Immature natural killer cell (primary cell): ENCODE measurements around the gene FAM193B. TPM values are rescaled to one million over a fixed set of nuclear protein-coding genes. Genes with fewer than 3 reads are reported as not detected.

Experiments used
- DNase-seq, 3 donors: peaks; one replicate each; pipeline ENCODE4 v3.0.0; 2022; ENCODE audit warnings: mixed read lengths in 1 of 3
- H3K27ac Mint-ChIP-seq, 6 donors: one replicate each; pipeline ENCODE4 v1.8.0; 2020; ENCODE audit warnings: mixed read lengths in 6 of 6, mild to moderate bottlenecking in 5 of 6, inconsistent platforms in 4 of 6, moderate library complexity in 3 of 6
- H3K27me3 Mint-ChIP-seq, 3 donors: one replicate each; pipeline ENCODE4 v1.8.0; 2020 to 2021; ENCODE audit warnings: low read depth in 3 of 3, mild to moderate bottlenecking in 3 of 3, mixed read lengths in 3 of 3, moderate library complexity in 3 of 3, inconsistent platforms in 1 of 3
- H3K36me3 Mint-ChIP-seq, 3 donors: one replicate each; pipeline ENCODE4 v1.8.0; 2020; ENCODE audit warnings: mixed read lengths in 3 of 3, inconsistent platforms in 2 of 3, mild to moderate bottlenecking in 2 of 3
- H3K4me1 Mint-ChIP-seq, 2 donors: one replicate each; pipeline ENCODE4 v1.8.0; 2020; ENCODE audit warnings: inconsistent platforms in 2 of 2, mild to moderate bottlenecking in 2 of 2, mixed read lengths in 2 of 2, moderate library complexity in 1 of 2
- H3K4me3 Mint-ChIP-seq, 5 donors: one replicate each; pipeline ENCODE4 v1.8.0; 2020; ENCODE audit warnings: mild to moderate bottlenecking in 5 of 5, mixed read lengths in 5 of 5, inconsistent platforms in 3 of 5, moderate library complexity in 3 of 5
- H3K9me3 Mint-ChIP-seq, 6 donors: one replicate each; pipeline ENCODE4 v1.8.0; 2020; ENCODE audit warnings: mild to moderate bottlenecking in 6 of 6, mixed read lengths in 6 of 6, inconsistent platforms in 4 of 6, moderate library complexity in 3 of 6
- polyA plus RNA-seq, 3 donors: library from polyadenylated mRNA; unstranded; fragments of 300-500 nt; fragmentation: Illumina TruSeq; gene quantifications; one replicate each; pipeline ENCODE4 v1.2.3, GENCODE V29; 2021

FAM193B gene
- polyA plus RNA-seq, 3 donors from 2014 or later: 2.5 to 6.2 (median 3.4) TPM

DNA sequence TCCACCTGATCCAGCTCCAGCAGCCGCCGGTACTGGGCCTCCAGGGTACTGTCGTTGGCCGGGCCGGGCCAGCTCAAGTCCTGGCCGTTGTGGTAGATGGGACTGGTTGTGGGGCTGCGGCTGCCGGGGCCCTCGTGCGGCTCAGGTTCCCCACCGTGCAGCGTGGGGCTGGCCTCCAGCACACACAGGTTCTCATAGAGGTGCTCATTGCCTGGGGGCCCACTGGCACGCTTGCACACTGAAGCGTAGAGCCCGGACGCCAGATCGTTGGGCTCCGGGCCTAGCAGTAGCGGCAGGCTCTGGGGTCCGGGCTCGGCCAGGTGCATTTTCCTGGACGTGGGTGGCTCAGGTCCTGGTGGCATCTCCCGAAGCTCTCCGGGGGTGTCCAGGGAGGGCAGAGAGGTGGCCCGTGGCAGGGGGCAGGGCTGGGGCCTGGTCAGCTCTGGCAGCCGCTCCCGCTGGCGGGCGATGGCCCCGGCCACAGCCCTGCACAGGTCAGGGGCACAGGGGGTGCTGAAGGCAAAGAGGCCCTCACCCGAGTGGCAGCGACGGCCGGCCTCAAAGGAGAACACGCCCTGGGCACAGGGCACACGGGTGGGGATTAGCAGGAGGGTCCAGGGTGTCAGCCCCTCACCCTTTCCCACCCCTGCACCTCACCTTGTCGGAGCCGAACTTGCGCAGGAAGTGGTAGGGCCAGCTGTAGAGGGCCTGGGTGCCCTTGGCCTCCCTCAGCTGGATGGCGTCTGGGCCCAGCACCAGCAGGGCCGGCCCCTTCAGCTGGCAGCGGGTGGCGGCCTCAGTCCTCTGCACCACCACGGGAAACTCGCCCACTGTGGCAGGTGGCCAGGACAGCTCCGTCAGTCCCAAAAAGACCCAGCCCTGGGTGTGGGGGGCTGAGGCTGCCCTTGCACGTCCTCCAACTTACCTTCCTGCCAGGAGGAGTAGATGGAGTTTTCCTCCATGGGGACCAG, 50.0 kb downstream of the FAM193B start:
- no peaks in the 10 kb centered on the region for H3K9me3 Mint-ChIP-seq
- no peaks in the 10 kb centered on the region for H3K36me3 Mint-ChIP-seq
- H3K27me3 Mint-ChIP-seq: peaks cover 2 to 6% (median 3%) of the 10 kb centered on the region in 3 donors
- no peak overlapping the region for H3K4me3 Mint-ChIP-seq
- no peak for DNase-seq
- H3K27ac Mint-ChIP-seq: no peak overlapping the region
- H3K4me1 Mint-ChIP-seq: peaks cover 2 to 5% of the 10 kb centered on the region in 2 donors

DNA sequence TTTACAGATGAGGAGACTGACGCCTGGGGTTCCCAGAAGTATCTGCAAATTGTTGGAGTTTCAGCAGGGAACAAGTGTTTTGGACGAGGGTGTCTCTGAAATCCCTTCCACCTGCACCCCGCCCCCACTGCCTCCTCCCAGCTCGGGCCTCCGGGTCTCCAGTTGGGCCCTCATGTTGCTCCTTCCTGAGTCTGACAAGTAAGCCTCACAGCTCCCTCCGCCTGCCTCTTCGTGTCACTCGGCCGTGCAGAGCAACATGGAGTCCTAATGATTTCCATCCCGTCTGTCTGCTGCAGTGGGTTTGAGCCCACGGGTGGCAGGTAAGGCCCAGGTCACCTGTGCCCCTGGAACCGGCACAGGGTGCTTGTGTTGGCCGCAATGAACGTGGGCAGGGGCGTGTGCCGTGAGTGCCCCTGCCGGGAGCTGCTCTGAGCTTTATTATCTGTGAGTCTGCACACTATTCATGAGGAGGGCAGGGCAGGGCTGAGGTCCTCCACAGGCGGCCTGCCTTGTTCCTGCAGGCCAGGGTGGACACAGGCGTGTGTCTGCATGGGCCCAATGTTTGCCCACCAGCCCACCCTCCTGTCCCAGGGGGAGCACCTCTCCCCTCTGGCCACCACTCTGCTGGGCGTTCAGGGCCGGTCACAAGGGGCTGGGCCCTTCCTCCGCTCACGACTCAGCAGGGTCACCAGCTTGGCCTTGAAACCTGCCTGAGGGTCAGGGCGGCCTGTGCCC, 50.8 kb downstream of the FAM193B start:
- Mint-ChIP-seq H3K4me1 (peaks cover 5 to 9% of the 10 kb centered on the region in 2 donors), H3K9me3 (no peaks in the 10 kb centered on the region), H3K36me3 (no peaks in the 10 kb centered on the region), H3K27me3 (peaks cover 3 to 6% (median 4%) of the 10 kb centered on the region in 3 donors), H3K4me3 (no peak overlapping the region), H3K27ac (no peak overlapping the region)
- no peak for DNase-seq

DNA sequence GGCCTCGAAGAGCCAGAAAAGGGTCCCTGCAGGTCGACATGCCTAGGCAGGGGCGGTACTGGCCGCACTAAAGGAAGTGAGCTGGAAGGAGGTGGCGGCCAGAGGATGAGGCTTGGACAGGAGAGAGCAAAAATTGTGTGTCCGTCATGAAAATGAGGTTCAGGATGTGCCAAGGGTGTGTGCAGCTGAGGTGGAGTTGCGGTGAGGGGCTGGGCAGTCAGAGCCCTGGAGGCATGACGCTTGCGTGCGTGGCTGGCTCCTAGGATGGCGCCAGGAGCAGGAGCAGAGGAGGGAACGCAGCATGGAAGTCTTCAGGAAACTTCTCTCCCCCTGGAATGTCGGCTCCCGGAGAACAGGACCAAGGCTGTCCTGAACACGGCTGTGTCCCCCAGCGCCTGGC, 51.5 kb downstream of the FAM193B start:
- H3K27me3 Mint-ChIP-seq: peaks cover 3 to 9% (median 8%) of the 10 kb centered on the region in 3 donors

DNA sequence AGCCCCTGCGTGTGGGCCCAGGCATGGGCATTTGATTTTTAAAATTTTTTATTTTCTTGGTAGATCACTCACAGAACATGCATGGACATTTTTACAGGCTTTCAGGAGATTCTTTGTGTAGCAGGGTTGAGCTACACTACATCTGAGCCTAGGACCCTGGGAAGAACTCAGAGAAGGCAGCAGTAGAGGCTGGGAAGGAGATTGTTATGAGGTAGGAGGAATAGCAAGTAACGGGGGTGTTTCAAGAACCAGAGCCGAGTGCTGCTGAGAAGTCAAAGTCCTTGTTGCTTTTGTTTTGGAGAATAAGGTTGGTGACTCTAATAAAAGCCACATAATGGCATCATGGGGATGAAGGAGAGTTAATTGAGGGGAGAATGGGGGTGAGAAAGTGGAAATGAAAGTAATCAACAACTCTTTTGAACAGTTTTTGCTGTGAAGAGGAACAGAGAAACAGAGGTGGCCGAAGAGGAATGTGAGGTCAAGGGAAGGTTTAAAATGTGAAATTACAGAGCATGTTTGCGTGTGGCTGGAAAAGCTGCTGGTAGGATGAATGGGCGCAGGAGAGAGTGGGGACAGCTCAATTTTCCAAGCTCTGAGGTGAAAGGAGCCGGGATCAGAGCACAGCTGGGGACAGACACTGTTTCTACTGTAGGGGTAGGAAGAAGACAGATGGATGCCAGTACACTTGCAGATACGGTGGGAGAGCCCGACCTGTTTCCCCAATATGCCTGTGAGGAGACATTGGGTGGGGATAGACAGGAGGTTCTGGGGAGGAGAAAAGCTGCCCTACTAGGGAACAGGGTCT, 52.3 kb downstream of the FAM193B start:
- H3K9me3 Mint-ChIP-seq: no peaks in the 10 kb centered on the region
- no peaks in the 10 kb centered on the region for H3K36me3 Mint-ChIP-seq
- H3K4me3 Mint-ChIP-seq: no peak overlapping the region
- DNase-seq: no peak
- H3K27me3 Mint-ChIP-seq: peaks cover 3 to 10% (median 9%) of the 10 kb centered on the region in 3 donors
- H3K27ac Mint-ChIP-seq: peak overlapping the region in 2 of 6 donors; percentile 20 to 36
- peaks cover 11 to 19% of the 10 kb centered on the region in 2 donors for H3K4me1 Mint-ChIP-seq

More for the DNA sequence above, 51.5 kb downstream of the FAM193B start:
- H3K4me1 Mint-ChIP-seq: peaks cover 10 to 16% of the 10 kb centered on the region in 2 donors
- DNase-seq: no peak
- peak overlapping the region in 1 of 6 donors; percentile 17 for H3K27ac Mint-ChIP-seq
- H3K9me3 Mint-ChIP-seq: no peaks in the 10 kb centered on the region
- no peaks in the 10 kb centered on the region for H3K36me3 Mint-ChIP-seq
- H3K4me3 Mint-ChIP-seq: no peak overlapping the region

DNA sequence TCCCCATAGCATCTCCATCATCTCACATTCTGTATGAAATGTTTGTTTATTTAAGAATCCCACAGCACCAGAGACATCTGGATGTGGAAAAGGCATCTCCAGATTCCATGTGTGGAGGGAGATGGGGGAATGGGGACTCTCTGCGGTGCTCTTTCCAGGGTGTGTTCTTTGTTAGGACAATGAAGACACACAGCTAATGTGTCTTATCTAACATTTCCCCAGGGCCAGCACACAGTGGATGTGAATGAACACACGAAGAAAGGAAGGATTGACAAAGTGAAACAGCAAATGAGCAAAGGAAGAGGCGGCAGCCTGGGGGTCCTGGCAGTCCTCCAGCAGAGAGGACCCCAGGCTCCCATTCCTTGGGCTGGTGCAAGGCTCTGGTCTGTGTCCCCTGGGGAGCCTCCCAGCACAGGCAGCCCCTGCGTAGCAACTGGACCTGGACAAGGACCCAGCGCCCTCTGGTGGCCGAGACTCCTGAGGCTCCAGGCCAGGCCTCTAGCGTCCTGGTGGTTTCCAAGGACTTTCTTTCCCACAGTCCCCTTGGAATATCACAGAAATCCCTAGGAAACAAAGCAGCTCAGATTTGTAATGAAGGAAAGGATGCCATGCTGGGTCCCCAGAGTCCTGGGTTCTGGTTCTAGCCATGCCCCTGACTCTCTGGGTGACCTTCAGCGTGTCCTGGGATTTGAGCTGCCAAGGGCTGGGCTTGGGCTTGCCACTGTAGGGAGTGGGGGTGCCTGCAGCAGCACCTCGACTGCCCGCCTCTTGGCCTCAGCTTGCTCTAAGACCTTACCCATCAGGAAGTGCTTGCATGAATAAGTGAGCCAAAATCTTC, 53.5 kb downstream of the FAM193B start:
- Mint-ChIP-seq H3K36me3 (no peaks in the 10 kb centered on the region), H3K4me3 (no peak overlapping the region), H3K9me3 (no peaks in the 10 kb centered on the region), H3K27me3 (peaks cover 3 to 10% (median 9%) of the 10 kb centered on the region in 3 donors), H3K27ac (no peak overlapping the region), H3K4me1 (peaks cover 11 to 19% of the 10 kb centered on the region in 2 donors)
- peak; percentile 74 to 80 (median 78) for DNase-seq

DNA sequence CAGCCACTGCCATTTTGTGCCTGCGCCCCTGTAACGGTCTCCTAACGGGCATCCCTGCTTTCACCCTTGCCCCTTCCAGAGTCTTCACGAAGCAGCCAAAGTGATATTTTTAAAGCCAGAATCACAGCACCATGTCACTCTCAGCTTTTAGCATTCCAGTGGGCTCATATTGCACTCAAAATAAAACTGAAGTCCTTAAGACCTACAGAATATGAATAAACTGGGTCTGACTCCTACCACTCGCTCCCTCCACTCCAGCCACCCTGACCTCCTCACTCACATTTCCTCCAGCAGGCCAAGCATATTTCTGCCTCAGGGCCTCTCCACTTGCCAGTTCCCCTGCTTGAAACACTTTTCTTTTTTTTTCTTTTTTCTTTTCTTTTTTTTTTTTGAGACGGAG, 54.5 kb downstream of the FAM193B start:
- peaks cover 3 to 11% (median 10%) of the 10 kb centered on the region in 3 donors for H3K27me3 Mint-ChIP-seq
- H3K4me3 Mint-ChIP-seq: peak overlapping the region in 3 of 5 donors; percentile 7 to 63 (median 44)
- no peaks in the 10 kb centered on the region for H3K36me3 Mint-ChIP-seq
- H3K27ac Mint-ChIP-seq: no peak overlapping the region
- no peaks in the 10 kb centered on the region for H3K9me3 Mint-ChIP-seq
- peaks cover 11 to 19% of the 10 kb centered on the region in 2 donors for H3K4me1 Mint-ChIP-seq
- DNase-seq: no peak

DNA sequence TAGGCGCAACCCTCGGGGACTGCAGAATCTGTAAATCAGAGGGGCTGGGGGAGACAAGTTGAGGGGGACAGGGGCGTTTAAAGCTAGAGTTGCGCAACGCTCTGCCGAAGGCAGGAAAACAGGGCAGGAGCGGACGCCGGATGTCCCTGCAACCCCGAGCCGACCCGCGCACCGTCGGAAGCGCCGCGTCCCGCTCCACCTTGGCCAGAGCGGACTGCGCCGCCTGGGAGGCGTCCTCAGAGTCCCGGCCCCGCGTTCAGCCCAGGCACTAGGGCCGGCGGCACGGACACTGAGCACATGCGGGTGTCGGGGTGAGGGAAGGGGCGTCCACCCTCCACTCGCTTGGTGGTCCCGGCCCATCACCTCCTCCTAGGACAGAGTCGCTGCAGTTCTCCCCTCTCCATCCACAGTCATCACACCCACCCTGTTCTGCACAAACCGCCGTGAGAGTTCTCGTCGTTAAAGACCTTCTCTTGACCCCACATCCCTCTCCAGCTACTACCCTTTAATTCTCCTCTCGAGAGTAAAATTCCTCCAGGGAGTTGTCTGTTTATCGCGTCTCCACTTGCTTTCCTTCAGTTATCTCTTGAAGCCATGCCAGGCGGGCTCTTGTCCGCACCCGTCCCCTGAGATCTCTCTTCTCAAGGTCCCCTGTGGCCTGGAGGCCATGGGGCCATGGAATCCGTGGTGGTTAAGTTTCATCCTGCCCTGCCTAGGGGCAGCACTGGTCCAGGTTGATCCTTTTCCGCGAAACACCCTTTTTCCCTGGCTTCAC, 56.2 kb downstream of the FAM193B start:
- Mint-ChIP-seq H3K27me3 (peaks cover 3 to 11% (median 10%) of the 10 kb centered on the region in 3 donors), H3K27ac (peak overlapping the region in 4 of 6 donors; percentile 10 to 83 (median 59)), H3K9me3 (no peaks in the 10 kb centered on the region), H3K36me3 (no peaks in the 10 kb centered on the region), H3K4me1 (peaks cover 14 to 19% of the 10 kb centered on the region in 2 donors), H3K4me3 (peak overlapping the region; percentile 80 to 90 (median 83))
- DNase-seq: no peak

DNA sequence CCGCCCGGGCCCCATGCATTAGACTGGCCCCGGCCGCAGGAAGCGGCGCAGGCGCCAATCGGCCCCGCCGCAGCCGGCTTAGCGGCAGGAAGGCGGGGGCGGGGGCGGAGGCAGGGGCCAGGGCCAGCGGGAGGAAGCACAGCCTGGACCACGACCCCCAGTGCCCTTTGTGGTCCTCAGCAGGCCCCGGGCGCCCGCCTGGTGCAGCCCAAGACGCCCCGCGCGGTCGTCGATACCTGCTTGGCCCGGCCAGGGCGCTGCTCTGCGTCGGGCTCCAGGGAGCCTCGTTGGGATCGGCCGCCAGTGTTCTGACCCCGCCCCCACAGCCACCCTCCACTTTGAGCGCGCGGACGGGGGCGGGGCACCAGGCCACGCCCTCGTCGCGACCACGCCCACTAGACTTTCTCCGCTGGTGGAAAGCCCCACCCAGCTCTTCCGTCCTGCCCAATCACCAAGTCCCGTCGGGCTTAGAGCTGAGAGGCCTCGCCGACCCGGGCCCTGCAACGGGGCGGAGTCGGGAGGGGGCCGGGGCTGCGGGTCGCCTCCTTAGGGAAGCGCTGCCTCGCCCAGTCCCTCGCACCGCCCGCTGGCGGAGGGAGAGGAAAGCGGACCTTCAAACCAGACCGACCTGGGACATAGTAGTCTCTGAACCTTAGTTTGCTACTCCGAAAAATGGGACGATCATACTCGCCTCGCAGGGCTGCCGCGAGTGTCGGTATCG, 56.9 kb downstream of the FAM193B start, which contains the start of gene PDLIM7:
TSS of gene PDLIM7 (minus strand) at position 313 of the 721 bp plus-strand sequence. CDS start 1,092 bp downstream, outside the sequence.
- H3K27ac Mint-ChIP-seq: peak within 1 kb of the TSS in 4 of 6 donors; percentile 10 to 83 (median 59)
- H3K27me3 Mint-ChIP-seq: peaks cover 3 to 11% (median 10%) of the 10 kb centered on the region in 3 donors
- H3K36me3 Mint-ChIP-seq: no peaks in the 10 kb centered on the region
- H3K4me3 Mint-ChIP-seq: peak within 1 kb of the TSS; percentile 80 to 90 (median 83)
- H3K4me1 Mint-ChIP-seq: peaks cover 14 to 19% of the 10 kb centered on the region in 2 donors
- peak; percentile 85 to 91 (median 86) for DNase-seq
- no peaks in the 10 kb centered on the region for H3K9me3 Mint-ChIP-seq

DNA sequence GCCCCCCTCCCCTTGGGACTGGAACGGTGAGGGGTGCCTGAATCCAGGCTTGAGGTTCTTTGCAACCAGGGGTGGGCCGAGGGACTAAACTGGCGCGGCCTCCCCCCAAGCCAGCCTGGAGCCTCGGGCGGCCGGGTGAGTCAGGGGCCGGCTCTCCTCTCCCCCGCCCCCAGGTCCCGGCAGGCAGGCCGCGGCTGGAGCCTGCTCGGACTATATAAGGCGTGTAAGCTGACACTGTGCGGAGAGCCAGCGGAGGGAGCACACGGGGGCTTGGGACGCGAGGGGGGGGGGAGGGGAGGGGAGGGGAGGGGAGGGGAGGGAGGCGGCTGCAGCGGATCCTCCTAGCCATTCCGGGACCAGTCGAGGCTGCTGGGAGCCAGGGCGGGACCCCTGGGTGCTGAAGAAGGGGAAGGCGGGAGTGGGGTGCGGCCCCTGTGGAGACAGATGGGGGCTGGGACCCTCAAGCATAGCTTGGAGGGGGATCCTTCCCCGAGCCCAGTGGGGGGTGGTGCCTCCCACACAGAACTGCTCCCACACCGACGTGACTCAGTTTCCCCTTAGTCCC, 57.6 kb downstream of the FAM193B start:
- H3K4me3 Mint-ChIP-seq: peak overlapping the region in 1 of 5 donors; percentile 26
- no peak for DNase-seq
- H3K4me1 Mint-ChIP-seq: peaks cover 14 to 19% of the 10 kb centered on the region in 2 donors
- peaks cover 3 to 9% (median 6%) of the 10 kb centered on the region in 3 donors for H3K27me3 Mint-ChIP-seq
- H3K27ac Mint-ChIP-seq: no peak overlapping the region
- H3K9me3 Mint-ChIP-seq: no peaks in the 10 kb centered on the region
- H3K36me3 Mint-ChIP-seq: no peaks in the 10 kb centered on the region

DNA sequence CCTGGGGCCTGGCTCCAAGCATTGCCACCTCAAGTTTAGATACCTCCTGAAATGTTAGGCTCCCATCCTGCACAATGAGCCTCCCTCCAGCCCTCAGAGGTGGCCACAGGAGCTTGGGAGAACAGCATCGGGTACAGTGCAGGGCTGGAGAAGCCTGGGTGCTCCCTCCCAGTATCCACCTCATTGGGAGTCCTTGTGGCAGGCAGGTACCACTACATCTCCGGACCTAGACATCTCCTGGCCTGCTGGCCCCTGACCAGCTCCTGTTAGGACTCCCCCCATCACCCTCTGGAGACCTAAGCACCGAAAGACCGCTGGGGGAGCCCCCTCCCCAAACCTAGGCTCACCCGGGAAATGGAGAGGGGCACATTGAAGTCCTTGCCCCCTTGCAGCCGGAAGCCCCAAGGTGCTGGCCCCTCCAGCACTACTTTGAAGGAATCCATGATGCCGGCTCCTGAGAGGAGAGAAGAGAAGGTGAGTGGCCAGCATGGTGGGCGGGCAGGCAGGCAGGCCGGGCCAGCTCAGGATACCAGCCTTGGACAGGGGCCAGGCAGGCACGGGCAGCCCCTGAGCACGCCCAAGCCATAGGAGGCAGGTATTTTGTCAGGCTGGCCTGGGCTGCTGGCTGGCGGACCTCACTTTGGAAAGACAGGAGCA, 58.2 kb downstream of the FAM193B start:
- H3K9me3 Mint-ChIP-seq: no peaks in the 10 kb centered on the region
- H3K36me3 Mint-ChIP-seq: no peaks in the 10 kb centered on the region
- H3K27me3 Mint-ChIP-seq: peaks cover 3 to 9% (median 5%) of the 10 kb centered on the region in 3 donors
- DNase-seq: no peak
- H3K27ac Mint-ChIP-seq: no peak overlapping the region
- H3K4me1 Mint-ChIP-seq: peaks cover 14 to 19% of the 10 kb centered on the region in 2 donors
- peak overlapping the region in 3 of 5 donors; percentile 26 to 40 (median 38) for H3K4me3 Mint-ChIP-seq
